ENCODE measurements around the gene GRPEL1. TPM values are rescaled to one million over a fixed set of nuclear protein-coding genes. Genes with fewer than 3 reads are reported as not detected.

Gene GRPEL1
- total RNA-seq, 1 donor: 21.0 TPM

DNA sequence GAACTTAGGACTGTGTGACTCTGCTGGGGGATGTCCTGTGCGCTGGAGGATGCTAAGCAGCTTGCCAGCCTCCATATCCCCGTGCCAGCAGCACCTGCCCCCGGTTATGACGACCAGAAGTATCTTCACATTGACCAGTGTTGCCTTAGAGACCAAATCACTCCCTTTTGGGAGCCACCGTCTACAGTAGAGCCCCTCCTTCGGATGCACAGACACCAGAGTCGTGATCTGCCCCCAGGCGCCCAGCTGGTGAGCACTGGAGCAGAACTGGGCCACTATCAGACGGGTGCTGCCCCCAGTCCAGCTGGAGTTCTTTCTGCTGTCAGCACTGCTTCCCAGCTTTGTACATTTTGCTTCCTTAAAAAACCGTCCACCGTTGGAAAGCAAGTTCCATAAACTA lies 54.7 kb downstream of the GRPEL1 start:
- Histone ChIP-seq H3K79me2 (ENCODE audit: insufficient read depth, low read length) (no peaks in the 10 kb centered on the region), H3K4me1 (ENCODE audit: insufficient read depth, low read length) (no peaks in the 10 kb centered on the region), H3K4me3 (ENCODE audit: insufficient read depth, low read length) (no peak overlapping the region), H3K9me3 (ENCODE audit: low read depth, low read length) (no peaks in the 10 kb centered on the region), H3K27ac (ENCODE audit: low read depth, low read length) (no peak overlapping the region), H4K20me1 (ENCODE audit: insufficient read depth, low read length) (no peaks in the 10 kb centered on the region), H3K36me3 (ENCODE audit: insufficient read depth, low read length) (peaks cover 44% of the 10 kb centered on the region), H3K27me3 (ENCODE audit: insufficient read depth, low read length) (no peaks in the 10 kb centered on the region), H3K4me2 (ENCODE audit: insufficient read depth, low read length) (no peak overlapping the region), H2AFZ (ENCODE audit: low read length) (no peak overlapping the region)
- DNase-seq (ENCODE audit: insufficient read length, low spot score, missing footprints): peak; percentile 71
- TF ChIP-seq, protein P1, sequence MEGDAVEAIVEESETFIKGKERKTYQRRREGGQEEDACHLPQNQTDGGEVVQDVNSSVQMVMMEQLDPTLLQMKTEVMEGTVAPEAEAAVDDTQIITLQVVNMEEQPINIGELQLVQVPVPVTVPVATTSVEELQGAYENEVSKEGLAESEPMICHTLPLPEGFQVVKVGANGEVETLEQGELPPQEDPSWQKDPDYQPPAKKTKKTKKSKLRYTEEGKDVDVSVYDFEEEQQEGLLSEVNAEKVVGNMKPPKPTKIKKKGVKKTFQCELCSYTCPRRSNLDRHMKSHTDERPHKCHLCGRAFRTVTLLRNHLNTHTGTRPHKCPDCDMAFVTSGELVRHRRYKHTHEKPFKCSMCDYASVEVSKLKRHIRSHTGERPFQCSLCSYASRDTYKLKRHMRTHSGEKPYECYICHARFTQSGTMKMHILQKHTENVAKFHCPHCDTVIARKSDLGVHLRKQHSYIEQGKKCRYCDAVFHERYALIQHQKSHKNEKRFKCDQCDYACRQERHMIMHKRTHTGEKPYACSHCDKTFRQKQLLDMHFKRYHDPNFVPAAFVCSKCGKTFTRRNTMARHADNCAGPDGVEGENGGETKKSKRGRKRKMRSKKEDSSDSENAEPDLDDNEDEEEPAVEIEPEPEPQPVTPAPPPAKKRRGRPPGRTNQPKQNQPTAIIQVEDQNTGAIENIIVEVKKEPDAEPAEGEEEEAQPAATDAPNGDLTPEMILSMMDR (IDR thresholded peaks at IDR 0.05; ENCODE audit: extremely low read depth, low read depth, low read length): no peak

DNA sequence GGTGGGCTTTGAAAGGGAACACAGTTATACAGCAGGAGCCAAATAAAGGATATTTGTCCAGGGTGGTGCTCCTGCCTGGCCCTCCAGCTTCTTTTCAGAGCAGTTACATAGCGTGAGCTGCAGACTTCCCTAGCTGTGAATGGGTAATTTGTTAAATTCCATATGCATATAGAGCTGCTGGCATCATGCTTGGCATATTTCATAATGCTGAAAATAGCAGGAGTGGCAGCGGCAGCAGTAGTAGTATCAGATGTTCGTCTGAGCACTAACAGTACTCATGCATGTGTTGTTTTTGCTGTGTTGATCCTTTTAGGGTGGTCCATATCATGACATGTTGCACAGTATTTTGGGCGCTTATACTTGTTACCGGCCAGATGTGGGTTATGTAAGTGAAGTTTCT lies 58.3 kb downstream of the GRPEL1 start:
- H3K79me2 ChIP-seq (ENCODE audit: insufficient read depth, low read length): no peaks in the 10 kb centered on the region
- DNase-seq (ENCODE audit: insufficient read length, low spot score, missing footprints): peak; percentile 53
- no peak overlapping the region for H3K4me2 ChIP-seq (ENCODE audit: insufficient read depth, low read length)
- H4K20me1 ChIP-seq (ENCODE audit: insufficient read depth, low read length): no peaks in the 10 kb centered on the region
- H3K4me1 ChIP-seq (ENCODE audit: insufficient read depth, low read length): no peaks in the 10 kb centered on the region
- no peak overlapping the region for H3K4me3 ChIP-seq (ENCODE audit: insufficient read depth, low read length)
- no peaks in the 10 kb centered on the region for H3K27me3 ChIP-seq (ENCODE audit: insufficient read depth, low read length)
- TF ChIP-seq, protein P1 (IDR thresholded peaks at IDR 0.05; ENCODE audit: extremely low read depth, low read depth, low read length): no peak
- H3K27ac ChIP-seq (ENCODE audit: low read depth, low read length): no peak overlapping the region
- H3K36me3 ChIP-seq (ENCODE audit: insufficient read depth, low read length): peaks cover 41% of the 10 kb centered on the region
- H3K9me3 ChIP-seq (ENCODE audit: low read depth, low read length): no peaks in the 10 kb centered on the region
- H2AFZ ChIP-seq (ENCODE audit: low read length): no peak overlapping the region

Other genes starting within 250 kb of the GRPEL1 start
- gene TBC1D14, start 158.2 kb downstream of the GRPEL1 start, total RNA-seq: 39.4 and 42.1 TPM in 2 replicates
- gene TADA2B, start 24.7 kb downstream of the GRPEL1 start, total RNA-seq: 12.7 and 13.0 TPM in 2 replicates
- gene SORCS2, start 124.5 kb upstream of the GRPEL1 start, total RNA-seq: 9.0 and 11.5 TPM in 2 replicates